Smooth muscle cell (in vitro differentiated cells): ENCODE measurements around the gene PPFIA4. TPM values are rescaled to one million over a fixed set of nuclear protein-coding genes. Genes with fewer than 3 reads are reported as not detected.

Source experiments
- DNase-seq: peaks from one replicate; lab custom pipeline; 2025; ENCODE audit not compliant: unreplicated experiment; lab: John Stamatoyannopoulos, UW
- H2AFZ ChIP-seq: fragments of 200-600 bp; sonication (generic); 2 replicates; pipeline ENCODE4 v1.6.0; 2016; ENCODE audit warnings: antibody characterized with exemption, low read depth, mild to moderate bottlenecking
- H3F3A ChIP-seq: fragments of 200-600 bp; sonication (generic); 2 replicates; pipeline ENCODE4 v1.6.0; 2017; ENCODE audit warnings: antibody characterized with exemption, low read depth
- H3K27ac ChIP-seq: fragments of 200-600 bp; sonication (generic); 2 replicates; pipeline ENCODE4 v1.5.1; 2016; ENCODE audit warnings: low read depth, mild to moderate bottlenecking
- H3K27me3 ChIP-seq: fragments of 200-600 bp; sonication (generic); 2 replicates; pipeline ENCODE4 v1.6.1; 2016; ENCODE audit warnings: low read depth, mild to moderate bottlenecking
- H3K36me3 ChIP-seq: fragments of 200-600 bp; sonication (generic); 2 replicates; pipeline ENCODE4 v1.5.1; 2016; ENCODE audit warnings: low read depth
- H3K4me1 ChIP-seq: fragments of 200-600 bp; sonication (generic); 2 replicates; pipeline ENCODE4 v1.5.1; 2016; ENCODE audit warnings: low read depth
- H3K4me2 ChIP-seq: fragments of 200-600 bp; sonication (generic); 2 replicates; pipeline ENCODE4 v1.6.0; 2016; ENCODE audit warnings: mild to moderate bottlenecking
- H3K4me3 ChIP-seq: fragments of 200-600 bp; sonication (generic); 2 replicates; pipeline ENCODE4 v1.5.1; 2016; ENCODE audit warnings: mild to moderate bottlenecking
- H3K79me2 ChIP-seq: fragments of 200-600 bp; sonication (generic); 2 replicates; pipeline ENCODE4 v1.6.0; 2016; ENCODE audit warnings: low read depth, mild to moderate bottlenecking
- H3K9ac ChIP-seq: fragments of 200-600 bp; sonication (generic); 2 replicates; pipeline ENCODE4 v1.6.0; 2016; ENCODE audit warnings: low read depth
- H3K9me3 ChIP-seq: fragments of 200-600 bp; sonication (generic); replicated peaks from 2 replicates; pipeline ENCODE4 v1.5.1; 2016; ENCODE audit warnings: low read depth
- H4K20me1 ChIP-seq: fragments of 200-600 bp; sonication (generic); 2 replicates; pipeline ENCODE4 v1.6.0; 2016; ENCODE audit warnings: low read depth
- WGBS: methylation state at CpG from one replicate; pipeline ENCODE4 v1.1.7; 2016; ENCODE audit warnings: low lambda C conversion rate; 5-methylcytosine and 5-hydroxymethylcytosine counted together
- polyA plus RNA-seq: library from polyadenylated mRNA; unstranded; fragments of >200 nt; fragmentation: Nextera tagmentation; extraction: Ambion mirVana; gene quantifications from 2 replicates; pipeline ENCODE4 v1.2.1, GENCODE V29; 2016
- total RNA-seq: library from RNA; depleted of rRNA; stranded (reverse); fragments of >200 nt; gene quantifications from 2 replicates; pipeline ENCODE4 v1.2.3, GENCODE V29; 2014
- TF ChIP-seq, protein P1 (sequence below): fragments of 200-600 bp; sonication (generic); IDR thresholded peaks from 2 replicates; pipeline ENCODE4 v1.5.1; 2017; ENCODE audit warnings: borderline replicate concordance, mild to moderate bottlenecking, antibody characterized with exemption; ENCODE audit not compliant: insufficient read depth, poor library complexity, severe bottlenecking

Gene PPFIA4
- total and polyA plus RNA-seq, 2 experiments from 2014 or later: 6.5 to 10.8 TPM

DNA sequence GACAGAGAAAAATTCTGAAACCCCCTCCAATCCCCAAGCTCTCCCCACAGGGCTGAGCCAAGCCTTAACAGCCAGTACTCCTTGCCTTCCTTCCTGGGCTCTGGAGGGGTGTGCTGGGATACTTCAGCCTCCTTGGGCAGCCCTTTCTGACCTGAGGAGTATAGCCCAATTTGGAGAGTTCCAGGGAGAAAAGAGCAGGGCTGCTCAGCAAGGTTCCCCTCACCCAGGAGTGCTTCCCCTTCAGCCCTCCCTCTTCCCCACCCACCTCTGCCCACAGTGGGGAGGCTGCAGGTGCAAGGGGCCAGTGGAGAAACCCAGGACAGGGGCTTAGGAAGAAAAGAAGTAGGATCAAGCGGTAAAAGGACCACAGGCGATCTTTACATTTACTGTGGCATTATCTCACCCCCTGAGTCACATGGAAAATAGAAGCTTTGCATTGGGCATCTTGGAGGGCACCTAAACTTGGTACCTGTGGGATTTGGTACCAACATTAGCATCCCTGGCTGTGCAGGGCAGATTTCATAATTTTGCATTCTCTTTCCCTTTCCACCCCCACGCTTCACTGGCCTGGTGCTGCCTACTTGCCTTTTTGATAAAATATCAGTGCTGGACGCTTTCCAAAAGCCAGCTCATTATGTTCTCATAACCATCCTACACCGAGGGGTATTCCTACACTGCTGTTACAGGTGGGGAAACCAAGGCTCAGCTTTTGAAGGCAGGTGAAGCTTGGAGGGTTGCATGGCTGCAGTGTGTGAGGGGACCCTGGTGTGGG, 98.4 kb downstream of the PPFIA4 start:
- Histone ChIP-seq H3K79me2 (no peaks in the 10 kb centered on the region), H4K20me1 (peaks cover 16% of the 10 kb centered on the region), H3K4me2 (no peak overlapping the region), H3K4me3 (no peak overlapping the region), H3K27me3 (no peaks in the 10 kb centered on the region), H3F3A (no peaks in the 10 kb centered on the region), H3K4me1 (peaks cover 30% of the 10 kb centered on the region), H3K9ac (no peak overlapping the region), H3K9me3 (no peaks in the 10 kb centered on the region), H2AFZ (no peak overlapping the region), H3K36me3 (no peaks in the 10 kb centered on the region), H3K27ac (no peak overlapping the region)
- 72% methylated on average over 5 of the region's 5 CpGs for WGBS
- no peak for DNase-seq
- TF ChIP-seq, protein P1, sequence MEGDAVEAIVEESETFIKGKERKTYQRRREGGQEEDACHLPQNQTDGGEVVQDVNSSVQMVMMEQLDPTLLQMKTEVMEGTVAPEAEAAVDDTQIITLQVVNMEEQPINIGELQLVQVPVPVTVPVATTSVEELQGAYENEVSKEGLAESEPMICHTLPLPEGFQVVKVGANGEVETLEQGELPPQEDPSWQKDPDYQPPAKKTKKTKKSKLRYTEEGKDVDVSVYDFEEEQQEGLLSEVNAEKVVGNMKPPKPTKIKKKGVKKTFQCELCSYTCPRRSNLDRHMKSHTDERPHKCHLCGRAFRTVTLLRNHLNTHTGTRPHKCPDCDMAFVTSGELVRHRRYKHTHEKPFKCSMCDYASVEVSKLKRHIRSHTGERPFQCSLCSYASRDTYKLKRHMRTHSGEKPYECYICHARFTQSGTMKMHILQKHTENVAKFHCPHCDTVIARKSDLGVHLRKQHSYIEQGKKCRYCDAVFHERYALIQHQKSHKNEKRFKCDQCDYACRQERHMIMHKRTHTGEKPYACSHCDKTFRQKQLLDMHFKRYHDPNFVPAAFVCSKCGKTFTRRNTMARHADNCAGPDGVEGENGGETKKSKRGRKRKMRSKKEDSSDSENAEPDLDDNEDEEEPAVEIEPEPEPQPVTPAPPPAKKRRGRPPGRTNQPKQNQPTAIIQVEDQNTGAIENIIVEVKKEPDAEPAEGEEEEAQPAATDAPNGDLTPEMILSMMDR: no peak

DNA sequence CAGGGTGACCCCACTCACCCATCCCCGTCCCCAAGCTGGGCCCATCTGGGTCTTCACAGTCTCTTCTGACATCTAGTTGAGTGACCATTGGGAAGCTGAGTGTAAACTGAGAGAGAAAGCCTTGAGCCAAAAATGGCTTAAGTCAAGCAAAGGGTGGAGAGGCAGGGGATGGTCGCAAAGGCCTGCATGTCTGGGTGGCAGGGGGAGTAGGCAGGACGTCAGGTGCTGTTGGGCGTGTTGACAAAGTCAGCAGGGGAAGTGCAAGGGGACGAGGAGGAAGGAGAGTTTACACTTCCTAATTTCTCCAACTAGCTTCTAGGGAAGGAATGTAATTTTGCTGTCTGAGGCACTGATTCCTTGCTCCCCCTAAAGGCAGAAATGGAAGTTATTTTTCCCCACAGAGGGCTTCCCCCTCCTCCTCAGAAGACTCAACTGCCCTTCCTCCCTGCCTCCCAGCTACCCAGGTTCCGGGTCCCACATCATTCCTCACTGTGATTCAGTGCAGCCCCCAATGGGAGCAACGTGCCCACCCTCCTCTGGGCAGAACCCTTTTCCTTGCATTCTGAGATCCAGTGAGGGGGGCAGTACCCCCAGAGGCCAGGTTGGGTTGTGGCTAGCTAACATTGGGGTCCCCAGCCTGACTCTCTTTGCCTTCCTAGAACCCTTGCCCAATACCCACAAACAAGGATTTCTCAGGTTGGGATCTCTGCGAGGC, 100.0 kb downstream of the PPFIA4 start:
- 31% methylated on average over 8 of the region's 8 CpGs for WGBS
- Histone ChIP-seq H2AFZ (peak overlapping the region; percentile 84), H3K9ac (no peak overlapping the region), H3K4me2 (peak overlapping the region; percentile 99), H3K79me2 (no peaks in the 10 kb centered on the region), H3K36me3 (no peaks in the 10 kb centered on the region), H3F3A (no peaks in the 10 kb centered on the region), H3K9me3 (no peaks in the 10 kb centered on the region), H3K4me3 (peak overlapping the region; percentile 14), H3K27ac (no peak overlapping the region), H4K20me1 (peaks cover 26% of the 10 kb centered on the region), H3K4me1 (peaks cover 30% of the 10 kb centered on the region), H3K27me3 (no peaks in the 10 kb centered on the region)
- TF ChIP-seq, protein P1: peak; percentile 41
- DNase-seq: no peak

DNA sequence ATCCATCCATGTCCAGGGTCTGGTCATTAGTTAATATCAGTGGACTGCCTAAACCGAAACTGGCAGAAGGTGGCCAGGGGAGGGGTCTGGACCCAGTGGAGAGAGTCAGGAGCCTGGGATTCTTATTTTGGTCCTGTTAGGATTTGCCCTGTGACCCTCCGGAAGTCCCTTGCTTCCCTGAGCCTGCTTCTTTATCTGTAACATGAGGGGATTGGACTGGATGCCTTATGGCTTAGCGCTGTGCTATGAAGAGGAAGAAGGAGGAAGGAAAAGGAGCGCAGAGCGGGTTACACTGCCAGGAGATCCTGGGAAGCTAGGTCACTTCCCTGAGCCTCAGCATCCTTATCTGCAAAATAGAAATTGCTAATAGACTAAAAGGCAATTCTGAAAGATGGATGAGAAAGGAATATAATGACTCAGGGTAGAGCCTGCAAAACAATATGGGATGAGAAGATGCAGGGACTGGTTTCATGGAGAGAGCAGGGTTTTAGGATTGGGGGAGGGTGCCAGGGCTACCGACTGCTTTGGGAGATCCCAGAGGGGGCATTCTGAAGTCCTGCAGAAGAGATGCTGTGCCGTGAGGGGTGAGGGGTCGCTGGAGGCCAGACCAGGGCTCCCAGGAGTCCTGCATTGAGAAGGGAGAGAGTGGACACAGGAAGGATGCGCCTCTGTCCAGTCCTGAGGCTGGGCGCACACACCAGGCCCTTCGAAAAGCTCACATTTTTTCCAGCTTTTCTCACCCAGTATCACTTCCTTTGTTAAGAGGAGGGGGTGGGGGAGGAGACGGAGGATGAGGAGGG, 100.8 kb downstream of the PPFIA4 start:
- DNase-seq: no peak
- H3K4me2 ChIP-seq: peak overlapping the region; percentile 99
- H3K79me2 ChIP-seq: no peaks in the 10 kb centered on the region
- H3K4me3 ChIP-seq: peak overlapping the region; percentile 61
- peak overlapping the region; percentile 47 for H3K9ac ChIP-seq
- H4K20me1 ChIP-seq: peaks cover 26% of the 10 kb centered on the region
- peak overlapping the region; percentile 84 for H2AFZ ChIP-seq
- H3K36me3 ChIP-seq: no peaks in the 10 kb centered on the region
- no peaks in the 10 kb centered on the region for H3K27me3 ChIP-seq
- WGBS: 23% methylated on average over 10 of the region's 12 CpGs
- TF ChIP-seq, protein P1: no peak
- H3K27ac ChIP-seq: no peak overlapping the region
- no peaks in the 10 kb centered on the region for H3F3A ChIP-seq
- H3K4me1 ChIP-seq: peaks cover 30% of the 10 kb centered on the region
- H3K9me3 ChIP-seq: no peaks in the 10 kb centered on the region
